ENCODE results near the gene DIRAS2. TPM values are rescaled to one million over a fixed set of nuclear protein-coding genes. Genes with fewer than 3 reads are reported as not detected.

The DIRAS2 gene
- total and polyA plus RNA-seq, 2 experiments from 2014 or later, result 0.41 to 1.6 TPM

DNA sequence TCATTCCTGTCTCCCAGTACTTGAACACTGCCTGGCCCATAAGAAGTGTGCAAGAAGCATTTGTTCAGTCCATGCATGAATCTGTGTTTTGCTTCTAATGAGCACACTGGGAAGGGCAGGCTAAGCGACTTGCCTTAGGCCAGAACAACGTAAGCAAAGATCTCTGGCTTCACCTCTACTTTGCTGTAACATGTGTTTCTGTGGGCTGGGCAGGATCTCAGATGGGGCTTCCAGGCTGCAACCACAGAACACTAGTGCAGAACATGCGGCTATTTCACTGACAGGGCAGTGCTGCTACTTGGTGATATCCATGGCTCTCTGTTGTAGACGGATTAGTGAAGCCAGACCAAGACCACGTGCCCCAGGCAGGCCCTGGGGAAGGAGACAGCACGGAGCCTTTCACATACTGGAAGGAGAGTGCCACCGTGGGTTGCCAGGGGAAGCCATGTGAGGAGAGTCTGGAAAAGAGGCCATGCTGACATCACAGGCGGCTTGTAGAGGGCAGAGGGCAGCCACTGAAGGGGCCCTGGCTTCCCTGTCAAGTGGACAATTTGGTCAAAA, 9.9 kb downstream of the DIRAS2 start:
- H2AFZ ChIP-seq, result no peak overlapping the region
- H3K27me3 ChIP-seq, result peaks cover 4% of the 10 kb centered on the region
- no peak for DNase-seq (ENCODE audit: low spot score)
- no peak for TF ChIP-seq EZH2 (IDR thresholded peaks at IDR 0.05; ENCODE audit: borderline replicate concordance)
- TF ChIP-seq, protein P1, sequence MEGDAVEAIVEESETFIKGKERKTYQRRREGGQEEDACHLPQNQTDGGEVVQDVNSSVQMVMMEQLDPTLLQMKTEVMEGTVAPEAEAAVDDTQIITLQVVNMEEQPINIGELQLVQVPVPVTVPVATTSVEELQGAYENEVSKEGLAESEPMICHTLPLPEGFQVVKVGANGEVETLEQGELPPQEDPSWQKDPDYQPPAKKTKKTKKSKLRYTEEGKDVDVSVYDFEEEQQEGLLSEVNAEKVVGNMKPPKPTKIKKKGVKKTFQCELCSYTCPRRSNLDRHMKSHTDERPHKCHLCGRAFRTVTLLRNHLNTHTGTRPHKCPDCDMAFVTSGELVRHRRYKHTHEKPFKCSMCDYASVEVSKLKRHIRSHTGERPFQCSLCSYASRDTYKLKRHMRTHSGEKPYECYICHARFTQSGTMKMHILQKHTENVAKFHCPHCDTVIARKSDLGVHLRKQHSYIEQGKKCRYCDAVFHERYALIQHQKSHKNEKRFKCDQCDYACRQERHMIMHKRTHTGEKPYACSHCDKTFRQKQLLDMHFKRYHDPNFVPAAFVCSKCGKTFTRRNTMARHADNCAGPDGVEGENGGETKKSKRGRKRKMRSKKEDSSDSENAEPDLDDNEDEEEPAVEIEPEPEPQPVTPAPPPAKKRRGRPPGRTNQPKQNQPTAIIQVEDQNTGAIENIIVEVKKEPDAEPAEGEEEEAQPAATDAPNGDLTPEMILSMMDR (IDR thresholded peaks at IDR 0.05; ENCODE audit: poor library complexity), result no peak
- TF ChIP-seq EZH2phosphoT487 (IDR thresholded peaks at IDR 0.05; ENCODE audit: low read depth, severe bottlenecking, unreplicated experiment), result no peak
- H3K4me2 ChIP-seq, result no peak overlapping the region
- H3K27ac ChIP-seq, result no peak overlapping the region
- H4K20me1 ChIP-seq (ENCODE audit: insufficient read depth, poor library complexity, severe bottlenecking), result no peaks in the 10 kb centered on the region
- H3K79me2 ChIP-seq, result no peaks in the 10 kb centered on the region
- no peaks in the 10 kb centered on the region for H3K36me3 ChIP-seq (replicated peaks; ENCODE audit: insufficient read depth, low read depth)
- H3K9me2 ChIP-seq (replicated peaks; ENCODE audit: insufficient read depth), result no peaks in the 10 kb centered on the region
- no peaks in the 10 kb centered on the region for H3K4me1 ChIP-seq (ENCODE audit: insufficient read depth)
- H3K9me3 ChIP-seq (ENCODE audit: low read depth), result no peaks in the 10 kb centered on the region
- 61% methylated on average over 8 of the region's 8 CpGs for WGBS (ENCODE audit: low lambda C conversion rate, missing lambda C conversion rate)
- H3K4me3 ChIP-seq, result no peak overlapping the region

DNA sequence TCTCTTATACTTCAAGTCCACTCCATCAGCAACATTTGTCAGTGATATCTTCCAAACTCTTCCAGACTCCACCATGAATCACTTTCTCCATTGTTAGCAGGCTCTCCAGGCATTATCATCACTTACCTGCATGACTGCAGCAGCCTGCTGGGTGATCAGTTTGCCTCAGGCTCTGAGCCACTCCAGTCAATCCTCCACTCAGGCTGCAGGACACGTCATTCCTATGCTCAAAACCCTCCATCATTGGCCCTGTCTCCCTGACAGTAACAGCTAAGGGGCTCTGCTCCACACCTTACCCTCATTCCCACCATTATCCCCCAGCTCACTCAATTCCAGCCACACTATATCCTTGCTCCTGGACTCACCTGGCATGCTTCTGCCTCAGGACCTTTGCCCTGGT, 10.7 kb downstream of the DIRAS2 start:
- no peaks in the 10 kb centered on the region for H3K9me3 ChIP-seq (ENCODE audit: low read depth)
- H2AFZ ChIP-seq, result no peak overlapping the region
- H3K27ac ChIP-seq, result no peak overlapping the region
- DNase-seq (ENCODE audit: low spot score), result no peak
- no peaks in the 10 kb centered on the region for H3K9me2 ChIP-seq (replicated peaks; ENCODE audit: insufficient read depth)
- WGBS (ENCODE audit: low lambda C conversion rate, missing lambda C conversion rate), result 65% methylated on average over 1 of the region's 1 CpG
- H3K27me3 ChIP-seq, result peaks cover 4% of the 10 kb centered on the region
- H3K4me1 ChIP-seq (ENCODE audit: insufficient read depth), result no peaks in the 10 kb centered on the region
- no peaks in the 10 kb centered on the region for H3K79me2 ChIP-seq
- H3K4me2 ChIP-seq, result no peak overlapping the region
- H3K36me3 ChIP-seq (replicated peaks; ENCODE audit: insufficient read depth, low read depth), result no peaks in the 10 kb centered on the region
- H3K4me3 ChIP-seq, result no peak overlapping the region
- TF ChIP-seq, protein P1 (IDR thresholded peaks at IDR 0.05; ENCODE audit: poor library complexity), result no peak
- TF ChIP-seq EZH2phosphoT487 (IDR thresholded peaks at IDR 0.05; ENCODE audit: low read depth, severe bottlenecking, unreplicated experiment), result no peak
- no peak for TF ChIP-seq EZH2 (IDR thresholded peaks at IDR 0.05; ENCODE audit: borderline replicate concordance)
- no peaks in the 10 kb centered on the region for H4K20me1 ChIP-seq (ENCODE audit: insufficient read depth, poor library complexity, severe bottlenecking)

DNA sequence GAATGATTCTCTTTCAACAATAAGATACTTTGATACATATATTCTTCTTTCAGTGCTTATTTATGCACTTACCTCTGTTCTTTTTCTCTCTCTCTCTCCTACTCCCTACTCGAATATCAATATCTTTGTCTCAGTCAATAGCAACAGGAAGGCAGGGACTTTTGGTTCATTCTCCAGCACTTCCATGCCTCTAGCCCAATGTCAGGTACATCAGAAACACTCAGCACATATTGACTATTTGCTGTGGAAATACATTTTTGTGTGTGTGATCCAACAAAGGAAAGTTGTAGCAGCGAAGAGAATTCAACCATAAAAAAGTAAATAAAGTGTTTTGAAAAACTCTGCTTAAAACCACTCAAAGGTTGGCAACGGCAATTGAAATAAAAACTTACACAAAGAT, 12.6 kb downstream of the DIRAS2 start:
- Histone ChIP-seq H3K36me3 (replicated peaks; ENCODE audit: insufficient read depth, low read depth) (no peaks in the 10 kb centered on the region), H3K4me2 (no peak overlapping the region), H3K9me2 (replicated peaks; ENCODE audit: insufficient read depth) (no peaks in the 10 kb centered on the region), H3K4me1 (ENCODE audit: insufficient read depth) (no peaks in the 10 kb centered on the region), H4K20me1 (ENCODE audit: insufficient read depth, poor library complexity, severe bottlenecking) (no peaks in the 10 kb centered on the region), H3K27ac (no peak overlapping the region), H2AFZ (no peak overlapping the region), H3K9me3 (ENCODE audit: low read depth) (no peaks in the 10 kb centered on the region), H3K4me3 (no peak overlapping the region), H3K79me2 (no peaks in the 10 kb centered on the region), H3K27me3 (peaks cover 4% of the 10 kb centered on the region)
- DNase-seq (ENCODE audit: low spot score), result no peak
- 84% methylated on average over 3 of the region's 3 CpGs for WGBS (ENCODE audit: low lambda C conversion rate, missing lambda C conversion rate)
- TF ChIP-seq EZH2phosphoT487 (IDR thresholded peaks at IDR 0.05; ENCODE audit: low read depth, severe bottlenecking, unreplicated experiment) (no peak), EZH2 (IDR thresholded peaks at IDR 0.05; ENCODE audit: borderline replicate concordance) (no peak)

DNA sequence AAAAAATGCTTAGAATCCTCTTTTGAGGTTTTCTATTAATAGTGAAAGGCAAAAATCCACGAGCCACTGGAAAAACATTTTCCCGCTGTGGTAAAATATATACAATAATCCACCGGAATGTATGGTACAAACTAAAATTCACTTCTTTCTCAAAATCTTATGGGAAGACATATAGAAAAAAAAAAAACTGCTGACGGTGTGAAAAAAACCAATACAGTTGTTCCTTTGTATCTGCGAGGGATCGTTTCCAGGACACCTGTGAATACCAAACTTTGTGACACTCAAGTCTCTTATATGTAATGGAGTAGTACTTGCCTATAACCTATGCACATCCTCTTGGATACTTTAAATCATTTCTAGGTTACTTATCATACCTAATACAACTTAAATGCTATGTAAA, 13.3 kb downstream of the DIRAS2 start:
- WGBS (ENCODE audit: low lambda C conversion rate, missing lambda C conversion rate), result 95% methylated on average over 6 of the region's 6 CpGs

More for the DNA sequence above, 13.3 kb downstream of the DIRAS2 start:
- Histone ChIP-seq H3K27me3 (peaks cover 4% of the 10 kb centered on the region), H2AFZ (no peak overlapping the region), H3K79me2 (no peaks in the 10 kb centered on the region), H3K4me1 (ENCODE audit: insufficient read depth) (no peaks in the 10 kb centered on the region), H4K20me1 (ENCODE audit: insufficient read depth, poor library complexity, severe bottlenecking) (no peaks in the 10 kb centered on the region), H3K4me2 (no peak overlapping the region), H3K9me2 (replicated peaks; ENCODE audit: insufficient read depth) (no peaks in the 10 kb centered on the region), H3K27ac (no peak overlapping the region), H3K36me3 (replicated peaks; ENCODE audit: insufficient read depth, low read depth) (no peaks in the 10 kb centered on the region), H3K4me3 (no peak overlapping the region), H3K9me3 (ENCODE audit: low read depth) (no peaks in the 10 kb centered on the region)
- DNase-seq (ENCODE audit: low spot score), result no peak
- TF ChIP-seq EZH2 (IDR thresholded peaks at IDR 0.05; ENCODE audit: borderline replicate concordance), result no peak
- TF ChIP-seq, protein P1 (IDR thresholded peaks at IDR 0.05; ENCODE audit: poor library complexity), result no peak
- TF ChIP-seq EZH2phosphoT487 (IDR thresholded peaks at IDR 0.05; ENCODE audit: low read depth, severe bottlenecking, unreplicated experiment), result no peak
